ENCODE data around the gene MST1.
A peak's percentile ranks its signal among the peaks of the same experiment; 100 is the strongest.

Gene MST1

GRCh38 chr3:49674497-49674983, 14.7 kb downstream of the MST1 start:
- DNase-seq (ENCODE audit: low spot score), result no peak

GRCh38 chr3:49673715-49674496, 15.4 kb downstream of the MST1 start, which contains the start of gene APEH:
Gene APEH (plus strand): TSS chr3:49674351. CDS start chr3:49674402, 51 bp downstream.
- peak; percentile 99 for DNase-seq (ENCODE audit: low spot score)

- DNase-seq (ENCODE audit: low spot score), result no peak
These were observed 16.1 kb downstream of the MST1 start for GRCh38 chr3:49673121-49673714.

- peak; percentile 85 for DNase-seq (ENCODE audit: low spot score)
These were observed 17.7 kb downstream of the MST1 start for GRCh38 chr3:49671291-49672288.

GRCh38 chr3:49670940-49671290, 18.4 kb downstream of the MST1 start:
- no peak for DNase-seq (ENCODE audit: low spot score)

- no peak for DNase-seq (ENCODE audit: low spot score)
These were observed 19.9 kb downstream of the MST1 start for GRCh38 chr3:49669352-49669751.

- DNase-seq (ENCODE audit: low spot score), result no peak
These were observed 20.4 kb downstream of the MST1 start for GRCh38 chr3:49668861-49669260.

GRCh38 chr3:49668414-49668797, 20.9 kb downstream of the MST1 start:
- no peak for DNase-seq (ENCODE audit: low spot score)

GRCh38 chr3:49667701-49668413, 21.4 kb downstream of the MST1 start:
- DNase-seq (ENCODE audit: low spot score), result no peak

GRCh38 chr3:49666592-49666991, 22.7 kb downstream of the MST1 start:
- DNase-seq (ENCODE audit: low spot score), result no peak

- DNase-seq (ENCODE audit: low spot score), result no peak
These were observed 23.3 kb downstream of the MST1 start for GRCh38 chr3:49665822-49666519.

- DNase-seq (ENCODE audit: low spot score), result no peak
These were observed 25.0 kb downstream of the MST1 start for GRCh38 chr3:49664300-49664699.

GRCh38 chr3:49663831-49664230, 25.4 kb downstream of the MST1 start:
- DNase-seq (ENCODE audit: low spot score), result no peak

- DNase-seq (ENCODE audit: low spot score), result no peak
These were observed 26.4 kb downstream of the MST1 start for GRCh38 chr3:49662720-49663413.

- DNase-seq (ENCODE audit: low spot score), result no peak
These were observed 27.3 kb downstream of the MST1 start for GRCh38 chr3:49662021-49662420.

- no peak for DNase-seq (ENCODE audit: low spot score)
These were observed 28.0 kb downstream of the MST1 start for GRCh38 chr3:49661281-49661680.

GRCh38 chr3:49659756-49660155, 29.5 kb downstream of the MST1 start:
- DNase-seq (ENCODE audit: low spot score), result no peak

GRCh38 chr3:49658711-49659110, 30.6 kb downstream of the MST1 start:
- DNase-seq (ENCODE audit: low spot score), result no peak

- DNase-seq (ENCODE audit: low spot score), result no peak
These were observed 31.9 kb downstream of the MST1 start for GRCh38 chr3:49657208-49657915.

Measured in D341Med (cell line).